ENCODE data around the gene BNIP2.

DNA sequence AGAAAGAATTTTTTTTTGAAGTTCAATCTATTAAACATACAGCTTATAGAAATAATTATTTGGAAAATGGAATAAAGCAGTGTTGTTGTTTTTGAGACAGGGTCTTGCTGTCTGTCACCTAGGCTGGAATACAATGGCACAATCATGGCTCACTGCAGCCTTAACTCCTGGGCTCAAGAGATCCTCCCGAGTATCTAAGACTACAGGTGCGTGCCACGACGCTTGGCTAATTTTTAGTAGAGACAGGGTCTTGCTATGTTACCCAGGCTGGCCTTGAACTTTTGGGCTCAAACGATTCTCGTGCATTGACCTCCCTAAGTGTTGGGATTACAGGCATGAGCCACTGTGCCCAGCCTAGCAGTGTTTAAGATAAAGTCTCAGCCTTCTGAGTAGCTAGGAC is 8.8 kb downstream of the BNIP2 start:
- TF ChIP-seq YY1 (IDR thresholded peaks at IDR 0.05; ENCODE audit: insufficient read depth, insufficient read length) (no peak), ZNF274 (IDR thresholded peaks at IDR 0.05; ENCODE audit: low read depth, low read length) (no peak), SUZ12 (IDR thresholded peaks at IDR 0.05; ENCODE audit: extremely low read depth, insufficient read depth, insufficient read length) (no peak)
